WTC11 (cell line): ENCODE measurements around the gene LRRC28. TPM values are rescaled to one million over a fixed set of nuclear protein-coding genes. Genes with fewer than 3 reads are reported as not detected.

Source experiments
- ATAC-seq: fragments of 200-7000 bp; cut with Tn5 transposase; 2 replicates; pipeline ENCODE4 v1.10.0; 2021; ENCODE audit warnings: mild to moderate bottlenecking, moderate library complexity
- CTCF ChIA-PET: fragments of 300-600 bp; sonication (Branson Sonifier 250); formaldehyde crosslinking; loops from one replicate; lab custom pipeline; 2021; ENCODE audit warnings: antibody characterized with exemption; lab: Charles Lee
- POLR2A ChIA-PET: fragments of 350-600 bp; sonication (Branson Sonifier 250); formaldehyde crosslinking; loops from one replicate; lab custom pipeline; 2021; ENCODE audit warnings: antibody characterized with exemption; lab: Charles Lee
- DNase-seq: peaks from one replicate; pipeline ENCODE4 v3.0.0; 2021; ENCODE audit warnings: low spot score
- H3K27ac Mint-ChIP-seq: 2 replicates; pipeline ENCODE4 v1.8.0; 2021; ENCODE audit warnings: mixed read lengths
- H3K27me3 Mint-ChIP-seq: 2 replicates; pipeline ENCODE4 v1.8.0; 2021; ENCODE audit warnings: low read depth, mild to moderate bottlenecking, moderate library complexity, mixed read lengths
- H3K36me3 Mint-ChIP-seq: 2 replicates; pipeline ENCODE4 v1.8.0; 2021; ENCODE audit warnings: mixed read lengths
- H3K4me1 Mint-ChIP-seq: 2 replicates; pipeline ENCODE4 v1.8.0; 2022; ENCODE audit warnings: mixed read lengths
- H3K4me3 Mint-ChIP-seq: 2 replicates; pipeline ENCODE4 v1.8.0; 2021; ENCODE audit warnings: mild to moderate bottlenecking, moderate library complexity, mixed read lengths
- H3K9me3 Mint-ChIP-seq: 2 replicates; pipeline ENCODE4 v1.8.0; 2021; ENCODE audit warnings: mixed read lengths
- ETV6 ChIP-seq: sonication (generic); formaldehyde crosslinking; IDR thresholded peaks from 2 replicates; pipeline ENCODE4 v1.8.1; 2022; ENCODE audit warnings: mild to moderate bottlenecking, missing genetic modification reagents
- GTF2I ChIP-seq: fragments of 250-450 bp; sonication (Bioruptor Pico); conservative IDR thresholded peaks from 2 replicates; pipeline ENCODE4 v1.4.0; 2021; ENCODE audit warnings: mild to moderate bottlenecking
- HMGA2 ChIP-seq: fragments of 250-450 bp; sonication (Bioruptor Pico); IDR thresholded peaks from 2 replicates; pipeline ENCODE4 v1.4.0; 2021; ENCODE audit warnings: mild to moderate bottlenecking, moderate library complexity
- IRF2 ChIP-seq: sonication (generic); formaldehyde crosslinking; IDR thresholded peaks from 2 replicates; pipeline ENCODE4 v1.8.0; 2022; ENCODE audit warnings: low read depth, missing genetic modification reagents, borderline replicate concordance
- KAT7 ChIP-seq: sonication (generic); formaldehyde crosslinking; IDR thresholded peaks from 2 replicates; pipeline ENCODE4 v1.8.1; 2023; ENCODE audit warnings: missing genetic modification reagents, mild to moderate bottlenecking, borderline replicate concordance
- NFATC4 ChIP-seq: fragments of 250-450 bp; sonication (Bioruptor Pico); IDR thresholded peaks from 2 replicates; pipeline ENCODE4 v1.9.0; 2021; ENCODE audit warnings: mild to moderate bottlenecking
- NFE2L1 ChIP-seq: sonication (generic); formaldehyde crosslinking; IDR thresholded peaks from 2 replicates; pipeline ENCODE4 v1.8.1; 2023; ENCODE audit warnings: missing genetic modification reagents
- NR1H2 ChIP-seq: sonication (generic); formaldehyde crosslinking; IDR thresholded peaks from 2 replicates; pipeline ENCODE4 v1.9.0; 2021; ENCODE audit warnings: mild to moderate bottlenecking, moderate library complexity, missing genetic modification reagents
- NR3C1 ChIP-seq: sonication (generic); formaldehyde crosslinking; conservative IDR thresholded peaks from 2 replicates; pipeline ENCODE4 v1.8.1; 2023; ENCODE audit warnings: low read depth, mild to moderate bottlenecking, missing genetic modification reagents
- PRRX2 ChIP-seq: fragments of 250-450 bp; sonication (Bioruptor Pico); IDR thresholded peaks from 2 replicates; pipeline ENCODE4 v1.8.0; 2021; ENCODE audit warnings: mild to moderate bottlenecking
- RELA ChIP-seq: sonication (generic); formaldehyde crosslinking; IDR thresholded peaks from 2 replicates; pipeline ENCODE4 v1.8.1; 2022; ENCODE audit warnings: missing genetic modification reagents, mild to moderate bottlenecking, borderline replicate concordance
- SMAD4 ChIP-seq: sonication (generic); formaldehyde crosslinking; IDR thresholded peaks from 2 replicates; pipeline ENCODE4 v1.8.0; 2022; ENCODE audit warnings: mild to moderate bottlenecking, missing genetic modification reagents
- SOX15 ChIP-seq: fragments of 250-450 bp; sonication (Bioruptor Pico); IDR thresholded peaks from 2 replicates; pipeline ENCODE4 v1.9.0; 2021; ENCODE audit warnings: mild to moderate bottlenecking
- TEAD4 ChIP-seq: sonication (generic); formaldehyde crosslinking; IDR thresholded peaks from 2 replicates; pipeline ENCODE4 v1.8.0; 2022; ENCODE audit warnings: mild to moderate bottlenecking, missing genetic modification reagents
- TP53 ChIP-seq: sonication (generic); formaldehyde crosslinking; IDR thresholded peaks from 2 replicates; pipeline ENCODE4 v1.8.1; 2023; ENCODE audit warnings: mild to moderate bottlenecking, missing genetic modification reagents
- ZBTB21 ChIP-seq: sonication (generic); formaldehyde crosslinking; IDR thresholded peaks from 2 replicates; pipeline ENCODE4 v1.8.1; 2023; ENCODE audit warnings: mild to moderate bottlenecking, missing genetic modification reagents, borderline replicate concordance
- ZNF121 ChIP-seq: sonication (generic); formaldehyde crosslinking; IDR thresholded peaks from 2 replicates; pipeline ENCODE4 v1.8.0; 2023; ENCODE audit warnings: missing genetic modification reagents
- ZNF138 ChIP-seq: sonication (generic); formaldehyde crosslinking; conservative IDR thresholded peaks from 2 replicates; pipeline ENCODE4 v1.8.1; 2022; ENCODE audit warnings: mild to moderate bottlenecking, moderate library complexity, missing genetic modification reagents
- ZNF671 ChIP-seq: fragments of 250-450 bp; sonication (Bioruptor Pico); IDR thresholded peaks from 2 replicates; pipeline ENCODE4 v1.8.0; 2021; ENCODE audit warnings: mild to moderate bottlenecking
- total RNA-seq: library from RNA; stranded (reverse); gene quantifications from 3 replicates; pipeline ENCODE4 v1.2.3, GENCODE V29; 2021
- TF ChIP-seq, protein P1 (sequence below): fragments of 250-450 bp; sonication (Bioruptor Pico); IDR thresholded peaks from 2 replicates; pipeline ENCODE4 v1.9.0; 2021; ENCODE audit warnings: moderate library complexity, mild to moderate bottlenecking, inconsistent platforms, borderline replicate concordance
- TF ChIP-seq, protein P2 (sequence below): sonication (generic); formaldehyde crosslinking; conservative IDR thresholded peaks from 2 replicates; pipeline ENCODE4 v1.8.1; 2023; ENCODE audit warnings: mild to moderate bottlenecking, low read depth, missing genetic modification reagents, moderate library complexity
- TF ChIP-seq, protein P3 (sequence below): sonication (generic); formaldehyde crosslinking; IDR thresholded peaks from 2 replicates; pipeline ENCODE4 v1.8.0; 2023; ENCODE audit warnings: missing genetic modification reagents
- TF ChIP-seq, protein P4 (sequence below): sonication (generic); formaldehyde crosslinking; IDR thresholded peaks from 2 replicates; pipeline ENCODE4 v1.8.1; 2022; ENCODE audit warnings: low read depth, mild to moderate bottlenecking, moderate library complexity, missing genetic modification reagents, borderline replicate concordance
- TF ChIP-seq, protein P5 (sequence below): sonication (generic); formaldehyde crosslinking; IDR thresholded peaks from 2 replicates; pipeline ENCODE4 v1.8.1; 2022; ENCODE audit warnings: missing genetic modification reagents, borderline replicate concordance
- TF ChIP-seq, protein P6 (sequence below): sonication (generic); formaldehyde crosslinking; IDR thresholded peaks from 2 replicates; pipeline ENCODE4 v1.8.1; 2023; ENCODE audit warnings: mild to moderate bottlenecking, missing genetic modification reagents, moderate library complexity

Gene LRRC28
- total RNA-seq, 1 experiment from 2014 or later = 18.4 TPM

DNA sequence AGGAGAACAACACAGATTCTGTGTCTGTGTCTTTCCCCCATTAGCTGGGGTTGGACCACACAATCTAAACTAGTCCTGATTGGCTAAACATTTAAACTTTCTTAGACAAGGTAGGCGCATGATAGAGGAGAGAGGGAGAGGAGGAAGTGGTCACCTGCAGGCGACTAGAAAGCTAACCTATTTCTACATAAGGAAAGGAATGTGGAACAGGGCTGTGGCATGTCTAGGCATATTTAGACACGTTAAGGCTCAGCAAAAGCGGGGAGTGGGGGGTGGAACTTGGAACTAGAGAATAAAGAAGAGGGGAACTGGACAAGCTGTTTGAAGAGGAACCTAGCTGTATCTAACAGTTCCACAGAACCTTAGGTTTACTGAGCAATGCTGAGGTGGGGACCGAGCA is 12.8 kb downstream of the LRRC28 start:
- H3K27ac Mint-ChIP-seq = no peak overlapping the region
- ChIA-PET CTCF (interaction anchor here (1.4 to 3.2 kb wide), 2 partner anchors 9 to 97 kb away, joined by 3 to 18 read pairs; no protein-coding TSS in a partner anchor), POLR2A (no interaction called here)
- DNase-seq = no peak
- H3K27me3 Mint-ChIP-seq = no peaks in the 10 kb centered on the region
- H3K36me3 Mint-ChIP-seq = no peaks in the 10 kb centered on the region
- H3K9me3 Mint-ChIP-seq = no peaks in the 10 kb centered on the region
- peak; percentile 79 for ATAC-seq
- TF ChIP-seq, protein P1, sequence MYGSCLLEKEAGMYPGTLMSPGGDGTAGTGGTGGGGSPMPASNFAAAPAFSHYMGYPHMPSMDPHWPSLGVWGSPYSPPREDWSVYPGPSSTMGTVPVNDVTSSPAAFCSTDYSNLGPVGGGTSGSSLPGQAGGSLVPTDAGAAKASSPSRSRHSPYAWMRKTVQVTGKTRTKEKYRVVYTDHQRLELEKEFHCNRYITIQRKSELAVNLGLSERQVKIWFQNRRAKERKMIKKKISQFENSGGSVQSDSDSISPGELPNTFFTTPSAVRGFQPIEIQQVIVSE = no peak
- TF ChIP-seq ETV6 (no peak), SMAD4 (CRISPR knock-in tag) (no peak), ZNF671 (CRISPR knock-in tag) (no peak), ZBTB21 (CRISPR knock-in tag) (no peak), ZNF138 (CRISPR knock-in tag) (no peak), HMGA2 (no peak), NFE2L1 (CRISPR knock-in tag) (no peak), IRF2 (CRISPR knock-in tag) (no peak), NFATC4 (CRISPR knock-in tag) (no peak), RELA (CRISPR knock-in tag) (no peak)
- TF ChIP-seq, protein P2, sequence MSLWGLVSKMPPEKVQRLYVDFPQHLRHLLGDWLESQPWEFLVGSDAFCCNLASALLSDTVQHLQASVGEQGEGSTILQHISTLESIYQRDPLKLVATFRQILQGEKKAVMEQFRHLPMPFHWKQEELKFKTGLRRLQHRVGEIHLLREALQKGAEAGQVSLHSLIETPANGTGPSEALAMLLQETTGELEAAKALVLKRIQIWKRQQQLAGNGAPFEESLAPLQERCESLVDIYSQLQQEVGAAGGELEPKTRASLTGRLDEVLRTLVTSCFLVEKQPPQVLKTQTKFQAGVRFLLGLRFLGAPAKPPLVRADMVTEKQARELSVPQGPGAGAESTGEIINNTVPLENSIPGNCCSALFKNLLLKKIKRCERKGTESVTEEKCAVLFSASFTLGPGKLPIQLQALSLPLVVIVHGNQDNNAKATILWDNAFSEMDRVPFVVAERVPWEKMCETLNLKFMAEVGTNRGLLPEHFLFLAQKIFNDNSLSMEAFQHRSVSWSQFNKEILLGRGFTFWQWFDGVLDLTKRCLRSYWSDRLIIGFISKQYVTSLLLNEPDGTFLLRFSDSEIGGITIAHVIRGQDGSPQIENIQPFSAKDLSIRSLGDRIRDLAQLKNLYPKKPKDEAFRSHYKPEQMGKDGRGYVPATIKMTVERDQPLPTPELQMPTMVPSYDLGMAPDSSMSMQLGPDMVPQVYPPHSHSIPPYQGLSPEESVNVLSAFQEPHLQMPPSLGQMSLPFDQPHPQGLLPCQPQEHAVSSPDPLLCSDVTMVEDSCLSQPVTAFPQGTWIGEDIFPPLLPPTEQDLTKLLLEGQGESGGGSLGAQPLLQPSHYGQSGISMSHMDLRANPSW (CRISPR knock-in tag) = no peak
- TF ChIP-seq, protein P3, sequence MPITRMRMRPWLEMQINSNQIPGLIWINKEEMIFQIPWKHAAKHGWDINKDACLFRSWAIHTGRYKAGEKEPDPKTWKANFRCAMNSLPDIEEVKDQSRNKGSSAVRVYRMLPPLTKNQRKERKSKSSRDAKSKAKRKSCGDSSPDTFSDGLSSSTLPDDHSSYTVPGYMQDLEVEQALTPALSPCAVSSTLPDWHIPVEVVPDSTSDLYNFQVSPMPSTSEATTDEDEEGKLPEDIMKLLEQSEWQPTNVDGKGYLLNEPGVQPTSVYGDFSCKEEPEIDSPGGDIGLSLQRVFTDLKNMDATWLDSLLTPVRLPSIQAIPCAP = no peak
- H3K4me1 Mint-ChIP-seq = peaks cover 12% of the 10 kb centered on the region
- no peak overlapping the region for H3K4me3 Mint-ChIP-seq

DNA sequence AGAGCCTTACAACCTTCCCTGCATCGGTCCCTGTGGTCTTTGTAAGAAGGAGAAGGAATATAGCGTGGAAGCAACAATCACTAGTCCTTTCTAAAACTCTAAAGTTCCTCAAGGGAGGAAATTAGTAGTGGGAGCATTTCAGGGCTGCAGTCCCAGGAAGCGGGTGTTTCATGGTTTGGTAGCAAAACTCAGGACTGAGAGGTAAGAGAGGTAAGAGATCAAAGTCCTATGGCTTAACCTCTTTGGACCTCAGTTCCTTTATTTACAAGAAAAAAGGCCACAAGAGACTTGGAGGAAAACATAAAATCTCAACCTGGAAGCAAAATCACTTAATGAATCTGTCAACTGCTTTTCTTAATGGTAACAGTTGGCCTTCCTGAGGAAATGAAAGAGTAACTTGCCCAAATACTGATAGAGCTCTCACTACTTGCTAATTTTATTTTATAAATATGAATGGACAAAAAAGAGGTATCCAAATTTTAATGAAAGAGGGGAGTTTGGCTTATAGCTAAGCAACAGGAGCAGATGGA is 14.3 kb downstream of the LRRC28 start:
- ChIA-PET CTCF (no interaction called here), POLR2A (no interaction called here)
- no peak for DNase-seq
- Mint-ChIP-seq H3K9me3 (no peaks in the 10 kb centered on the region), H3K27ac (no peak overlapping the region), H3K36me3 (no peaks in the 10 kb centered on the region), H3K27me3 (no peaks in the 10 kb centered on the region), H3K4me3 (no peak overlapping the region), H3K4me1 (peaks cover 12% of the 10 kb centered on the region)
- ATAC-seq = no peak
- TF ChIP-seq NR3C1 (CRISPR knock-in tag) (no peak), PRRX2 (no peak), GTF2I (CRISPR knock-in tag) (no peak), TP53 (CRISPR knock-in tag) (no peak), ZBTB21 (CRISPR knock-in tag) (no peak), ZNF138 (CRISPR knock-in tag) (no peak), ZNF671 (CRISPR knock-in tag) (no peak)
- TF ChIP-seq, protein P4, sequence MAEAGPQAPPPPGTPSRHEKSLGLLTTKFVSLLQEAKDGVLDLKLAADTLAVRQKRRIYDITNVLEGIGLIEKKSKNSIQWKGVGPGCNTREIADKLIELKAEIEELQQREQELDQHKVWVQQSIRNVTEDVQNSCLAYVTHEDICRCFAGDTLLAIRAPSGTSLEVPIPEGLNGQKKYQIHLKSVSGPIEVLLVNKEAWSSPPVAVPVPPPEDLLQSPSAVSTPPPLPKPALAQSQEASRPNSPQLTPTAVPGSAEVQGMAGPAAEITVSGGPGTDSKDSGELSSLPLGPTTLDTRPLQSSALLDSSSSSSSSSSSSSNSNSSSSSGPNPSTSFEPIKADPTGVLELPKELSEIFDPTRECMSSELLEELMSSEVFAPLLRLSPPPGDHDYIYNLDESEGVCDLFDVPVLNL (CRISPR knock-in tag) = no peak

DNA sequence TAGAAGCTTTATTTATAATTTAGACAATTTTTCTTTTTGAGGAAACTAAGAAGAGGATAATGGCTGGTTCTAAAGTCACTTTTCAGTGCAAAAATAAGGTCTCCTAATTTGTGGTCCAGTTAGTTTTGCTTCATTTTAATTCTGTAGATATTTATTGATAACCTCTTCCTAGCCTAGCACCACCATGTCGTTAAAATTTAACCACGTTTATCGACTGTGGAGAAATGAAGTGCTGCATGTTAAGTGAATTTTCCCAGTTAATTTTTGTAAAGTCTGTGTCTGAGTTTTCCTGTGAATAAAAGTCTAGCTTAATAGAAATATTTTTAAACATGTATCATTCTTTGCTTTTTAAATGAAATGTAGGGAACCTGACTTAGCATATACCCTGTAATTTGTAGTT is 16.7 kb downstream of the LRRC28 start:
- peaks cover 12% of the 10 kb centered on the region for H3K4me1 Mint-ChIP-seq
- no peak for DNase-seq
- no peak overlapping the region for H3K4me3 Mint-ChIP-seq
- ChIA-PET CTCF (interaction anchor here (0.6 kb wide), 1 partner anchor 187 kb away, joined by 5 read pairs; no protein-coding TSS in a partner anchor), POLR2A (no interaction called here)
- no peak overlapping the region for H3K27ac Mint-ChIP-seq
- H3K27me3 Mint-ChIP-seq = no peaks in the 10 kb centered on the region
- H3K9me3 Mint-ChIP-seq = no peaks in the 10 kb centered on the region
- no peak for ATAC-seq
- no peaks in the 10 kb centered on the region for H3K36me3 Mint-ChIP-seq
- TF ChIP-seq GTF2I (CRISPR knock-in tag) (no peak), KAT7 (CRISPR knock-in tag) (no peak), NR1H2 (CRISPR knock-in tag) (no peak), ZNF121 (CRISPR knock-in tag) (no peak), TEAD4 (no peak), SOX15 (CRISPR knock-in tag) (no peak)
- TF ChIP-seq, protein P5, sequence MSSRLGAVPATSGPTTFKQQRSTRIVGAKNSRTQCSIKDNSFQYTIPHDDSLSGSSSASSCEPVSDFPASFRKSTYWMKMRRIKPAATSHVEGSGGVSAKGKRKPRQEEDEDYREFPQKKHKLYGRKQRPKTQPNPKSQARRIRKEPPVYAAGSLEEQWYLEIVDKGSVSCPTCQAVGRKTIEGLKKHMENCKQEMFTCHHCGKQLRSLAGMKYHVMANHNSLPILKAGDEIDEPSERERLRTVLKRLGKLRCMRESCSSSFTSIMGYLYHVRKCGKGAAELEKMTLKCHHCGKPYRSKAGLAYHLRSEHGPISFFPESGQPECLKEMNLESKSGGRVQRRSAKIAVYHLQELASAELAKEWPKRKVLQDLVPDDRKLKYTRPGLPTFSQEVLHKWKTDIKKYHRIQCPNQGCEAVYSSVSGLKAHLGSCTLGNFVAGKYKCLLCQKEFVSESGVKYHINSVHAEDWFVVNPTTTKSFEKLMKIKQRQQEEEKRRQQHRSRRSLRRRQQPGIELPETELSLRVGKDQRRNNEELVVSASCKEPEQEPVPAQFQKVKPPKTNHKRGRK (CRISPR knock-in tag) = no peak
- TF ChIP-seq, protein P6, sequence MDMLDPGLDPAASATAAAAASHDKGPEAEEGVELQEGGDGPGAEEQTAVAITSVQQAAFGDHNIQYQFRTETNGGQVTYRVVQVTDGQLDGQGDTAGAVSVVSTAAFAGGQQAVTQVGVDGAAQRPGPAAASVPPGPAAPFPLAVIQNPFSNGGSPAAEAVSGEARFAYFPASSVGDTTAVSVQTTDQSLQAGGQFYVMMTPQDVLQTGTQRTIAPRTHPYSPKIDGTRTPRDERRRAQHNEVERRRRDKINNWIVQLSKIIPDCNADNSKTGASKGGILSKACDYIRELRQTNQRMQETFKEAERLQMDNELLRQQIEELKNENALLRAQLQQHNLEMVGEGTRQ (CRISPR knock-in tag) = no peak
